ENCODE data around the gene C9orf152. TPM values are rescaled to one million over a fixed set of nuclear protein-coding genes. Genes with fewer than 3 reads are reported as not detected.

The C9orf152 gene
- total RNA-seq, 1 donor: not detected

DNA sequence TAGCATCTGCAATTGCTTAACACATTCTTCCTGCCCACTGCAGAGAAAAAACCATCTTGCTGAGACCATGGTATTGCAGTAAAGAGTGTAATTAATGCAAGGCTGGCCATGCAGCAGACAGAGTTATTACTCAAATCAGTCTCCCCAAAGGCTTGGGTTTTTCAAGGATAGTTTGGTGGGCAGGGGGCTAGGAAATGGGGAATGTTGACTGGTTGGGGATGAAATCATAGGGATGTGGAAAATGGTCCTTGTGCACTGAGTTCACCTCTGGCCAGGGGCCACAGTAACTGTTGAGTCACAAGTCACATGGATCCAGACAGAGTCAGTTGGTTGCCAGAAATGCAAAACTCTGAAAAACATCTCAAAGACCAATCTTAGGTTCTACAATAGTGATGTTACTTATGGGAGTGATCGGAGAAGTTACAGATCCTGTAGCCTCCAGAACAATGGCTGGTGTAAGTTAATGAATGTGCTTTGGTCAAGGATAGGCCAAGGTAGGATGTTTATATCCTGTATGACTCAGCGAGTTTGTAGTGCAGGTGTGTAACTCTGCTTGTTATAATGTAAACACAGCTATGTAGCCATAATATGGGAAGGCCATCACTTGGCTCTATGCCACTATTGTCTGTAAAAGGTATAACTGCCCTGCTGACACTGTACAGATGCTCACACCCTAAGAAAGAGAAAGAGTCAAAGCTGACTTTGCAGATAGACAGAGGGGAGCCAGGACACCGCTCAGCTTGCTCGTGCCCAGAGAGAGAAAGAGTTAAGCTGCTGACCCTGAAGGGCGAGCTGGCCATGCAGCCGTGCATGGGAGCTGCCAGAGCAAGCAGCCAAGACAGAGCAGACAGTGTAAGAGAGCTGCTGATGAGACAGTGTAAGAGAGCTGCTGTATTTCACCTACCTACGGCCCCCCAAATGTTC lies 27.2 kb downstream of the C9orf152 start:
- TF ChIP-seq CTCF (IDR thresholded peaks at IDR 0.05; ENCODE audit: insufficient read depth, low read depth, low read length): no peak
- DNase-seq (ENCODE audit: low read depth): peak; percentile 55
- H3K4me3 ChIP-seq (ENCODE audit: low read depth, low read length): no peak overlapping the region

DNA sequence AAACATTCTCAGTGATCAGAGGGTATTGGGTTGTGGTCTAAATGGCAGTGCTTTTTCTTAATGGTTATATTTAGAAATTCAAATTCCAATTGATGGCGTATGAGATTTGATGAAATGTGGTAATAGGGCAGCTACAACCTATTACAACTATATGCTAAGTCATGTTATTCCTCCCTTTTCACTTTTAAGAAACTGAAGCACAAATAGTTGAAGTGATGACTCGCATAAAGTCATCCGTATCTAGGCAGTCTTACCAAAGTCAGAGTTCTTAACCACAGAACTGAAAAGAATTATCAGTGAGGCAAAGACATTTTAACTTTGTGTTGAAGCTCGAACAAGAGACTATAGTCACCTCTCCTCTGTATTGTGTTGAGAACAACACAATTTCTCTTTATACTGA lies 28.2 kb downstream of the C9orf152 start:
- peak; percentile 69 for DNase-seq (ENCODE audit: low read depth)
- TF ChIP-seq CTCF (IDR thresholded peaks at IDR 0.05; ENCODE audit: insufficient read depth, low read depth, low read length): no peak
- no peak overlapping the region for H3K4me3 ChIP-seq (ENCODE audit: low read depth, low read length)

- DNase-seq (ENCODE audit: low read depth): no peak
- H3K4me3 ChIP-seq (ENCODE audit: low read depth, low read length): no peak overlapping the region
- no peak for TF ChIP-seq CTCF (IDR thresholded peaks at IDR 0.05; ENCODE audit: insufficient read depth, low read depth, low read length)
These were observed 29.7 kb downstream of the C9orf152 start for GRCh38 chr9:110178281-110178680.

GRCh38 chr9:110175275-110175968 lies 32.5 kb downstream of the C9orf152 start:
- no peak overlapping the region for H3K4me3 ChIP-seq (ENCODE audit: low read depth, low read length)
- TF ChIP-seq CTCF (IDR thresholded peaks at IDR 0.05; ENCODE audit: insufficient read depth, low read depth, low read length): no peak
- DNase-seq (ENCODE audit: low read depth): no peak

- TF ChIP-seq CTCF (IDR thresholded peaks at IDR 0.05; ENCODE audit: insufficient read depth, low read depth, low read length): no peak
- H3K4me3 ChIP-seq (ENCODE audit: low read depth, low read length): no peak overlapping the region
- DNase-seq (ENCODE audit: low read depth): no peak
These were observed 34.7 kb downstream of the C9orf152 start for GRCh38 chr9:110173322-110173642.

DNA sequence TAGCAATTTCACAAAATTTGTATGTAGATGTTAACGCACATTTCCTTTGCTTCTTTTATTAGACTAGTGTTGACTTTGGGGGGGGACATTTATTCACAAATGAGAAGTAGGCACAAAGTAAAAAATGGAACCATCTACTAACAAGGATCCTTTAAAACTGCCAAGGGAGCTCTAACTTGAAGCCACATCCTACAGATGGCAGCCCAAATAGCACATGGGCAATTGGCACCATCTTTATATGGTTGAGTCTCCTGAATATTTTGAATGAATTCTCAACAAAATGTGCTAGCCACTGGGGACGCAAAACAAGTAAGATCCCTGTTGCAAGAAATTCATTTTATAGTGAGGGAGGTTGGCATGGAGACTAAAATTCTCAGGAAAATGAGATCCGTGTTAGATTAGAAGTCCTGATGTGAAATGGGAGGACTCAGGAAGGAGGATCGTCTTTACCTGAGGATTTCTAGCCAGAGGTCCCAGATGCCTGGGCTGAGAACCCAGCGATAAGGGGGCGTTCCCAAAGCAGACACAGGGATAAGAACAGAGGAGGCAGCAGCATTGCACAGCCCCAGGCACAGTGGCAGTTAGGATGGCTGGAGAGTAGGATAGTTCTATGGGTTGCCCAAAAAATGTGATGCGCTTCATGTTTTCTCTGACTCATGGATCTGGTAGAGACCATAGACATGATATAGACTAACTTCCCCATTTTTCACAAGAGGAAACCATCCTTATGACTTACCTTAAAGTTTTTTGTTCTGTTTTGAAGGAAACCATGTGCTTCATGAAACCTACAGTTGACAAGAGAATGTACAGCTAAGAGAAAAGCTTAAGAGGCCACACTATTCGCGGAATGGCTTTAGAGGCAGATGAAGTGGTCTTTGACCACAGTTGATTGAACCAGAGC lies 37.4 kb downstream of the C9orf152 start:
- no peak for TF ChIP-seq CTCF (IDR thresholded peaks at IDR 0.05; ENCODE audit: insufficient read depth, low read depth, low read length)
- no peak overlapping the region for H3K4me3 ChIP-seq (ENCODE audit: low read depth, low read length)
- DNase-seq (ENCODE audit: low read depth): no peak

Data from fibroblast of villous mesenchyme (primary cell).